ENCODE data around the gene DUSP23.
A peak's percentile ranks its signal among the peaks of the same experiment; 100 is the strongest.

Gene DUSP23

DNA sequence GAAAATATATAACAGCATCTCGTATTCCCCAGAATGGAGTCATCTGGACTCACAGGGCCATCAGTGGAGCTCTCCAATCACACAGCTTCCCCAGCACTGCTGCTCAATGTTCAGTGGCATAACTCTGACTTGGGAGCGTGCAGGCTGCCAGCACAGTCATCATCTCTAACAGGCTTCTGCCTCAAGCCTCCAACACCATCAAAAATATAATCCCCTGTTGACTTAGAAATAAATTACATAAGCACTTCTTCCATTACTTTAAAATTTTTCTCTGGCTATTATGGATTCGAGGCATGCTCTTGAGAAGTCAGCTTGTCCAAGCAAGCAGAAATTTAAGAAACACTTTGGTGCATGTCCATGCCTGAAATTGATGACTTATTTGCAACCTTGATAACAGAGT lies 6.2 kb downstream of the DUSP23 start:
- no peak for DNase-seq

DNA sequence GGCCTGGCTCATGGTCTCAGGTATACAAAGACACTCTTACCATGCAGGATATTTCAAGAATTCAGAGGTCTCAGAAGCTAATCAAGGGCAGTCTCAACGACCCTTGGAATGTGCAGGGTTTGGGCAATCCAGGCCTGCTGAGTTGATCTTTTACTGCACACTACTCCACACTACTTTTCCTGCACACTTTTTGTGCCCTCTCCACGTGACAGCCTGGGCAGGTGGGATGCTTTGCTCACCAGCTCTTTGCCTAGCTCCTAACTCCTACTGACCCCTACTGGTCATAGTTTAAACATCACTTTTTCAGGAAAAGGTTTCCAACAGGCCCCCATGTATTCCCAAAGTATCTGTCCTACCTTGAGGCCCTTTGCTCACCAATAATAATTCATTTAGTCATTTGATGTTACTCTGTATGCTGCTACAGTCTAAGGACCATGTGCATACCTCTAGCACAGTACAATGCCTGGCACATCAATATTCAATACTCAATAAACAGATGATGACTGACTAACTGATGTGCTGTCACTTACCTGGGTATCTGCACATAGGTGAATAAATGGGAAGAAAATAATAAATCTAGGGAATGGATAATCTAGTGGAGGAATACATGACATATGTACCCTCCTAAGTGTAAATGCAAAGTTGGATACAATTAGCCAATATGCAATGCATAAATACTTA lies 9.6 kb downstream of the DUSP23 start:
- no peak for DNase-seq

DNA sequence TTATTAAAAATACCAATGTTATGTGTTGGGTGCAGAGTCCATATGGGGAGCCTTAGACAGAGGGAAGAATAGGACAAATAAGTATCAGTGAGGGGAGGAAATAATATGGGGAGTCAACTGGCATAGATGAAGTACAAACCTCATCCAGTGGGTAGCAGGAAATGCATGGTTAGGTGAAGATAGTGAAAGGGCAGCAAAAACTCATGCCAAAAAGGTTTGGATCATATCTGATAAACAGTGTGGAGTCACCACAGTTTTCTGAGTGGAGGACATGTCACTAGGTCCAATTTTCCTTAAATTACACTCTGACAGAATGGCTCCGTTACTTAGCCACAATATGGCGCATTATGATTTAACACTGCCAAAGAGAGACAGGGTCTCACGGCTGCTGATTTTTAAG lies 10.3 kb downstream of the DUSP23 start:
- DNase-seq, result no peak

DNA sequence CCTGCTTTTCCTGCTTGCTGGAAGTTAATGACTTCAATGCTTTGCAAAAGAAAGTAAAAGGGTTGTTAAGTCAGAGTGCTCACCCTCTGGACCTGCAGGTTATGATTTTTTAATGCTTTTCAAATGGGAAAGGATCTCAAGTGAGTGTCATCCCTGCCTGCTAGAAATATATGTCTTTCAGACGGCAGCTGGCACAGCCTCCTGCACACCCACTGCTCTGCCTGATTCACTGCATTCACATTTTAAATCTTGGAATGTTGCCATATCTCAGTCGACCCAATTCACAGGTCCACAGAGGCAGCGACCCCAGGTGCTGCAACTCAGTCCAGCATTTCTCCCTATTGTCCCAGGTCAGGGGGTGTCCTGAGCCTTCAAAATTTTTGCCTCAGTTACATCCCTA lies 10.7 kb downstream of the DUSP23 start:
- no peak for DNase-seq

DNA sequence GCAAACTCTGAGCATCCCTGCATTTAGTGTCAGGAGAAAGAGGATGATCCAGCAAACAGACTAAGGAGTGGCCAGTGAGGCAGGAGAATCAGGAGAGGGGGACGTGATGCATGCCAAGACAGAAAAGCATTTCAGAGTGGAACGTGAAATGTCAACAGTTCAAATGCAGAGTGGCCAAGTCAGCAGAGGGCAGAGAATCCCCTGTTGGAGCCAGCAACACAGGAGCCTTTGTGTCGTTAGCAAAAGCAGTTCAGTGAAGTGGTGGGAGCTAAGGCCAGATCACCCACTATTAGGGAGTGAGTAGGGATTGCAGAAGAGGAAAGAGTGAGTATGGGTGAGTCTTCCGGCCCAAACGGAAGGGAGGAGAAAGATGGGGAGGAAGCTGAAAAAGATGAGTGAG lies 14.8 kb downstream of the DUSP23 start:
- no peak for DNase-seq

DNA sequence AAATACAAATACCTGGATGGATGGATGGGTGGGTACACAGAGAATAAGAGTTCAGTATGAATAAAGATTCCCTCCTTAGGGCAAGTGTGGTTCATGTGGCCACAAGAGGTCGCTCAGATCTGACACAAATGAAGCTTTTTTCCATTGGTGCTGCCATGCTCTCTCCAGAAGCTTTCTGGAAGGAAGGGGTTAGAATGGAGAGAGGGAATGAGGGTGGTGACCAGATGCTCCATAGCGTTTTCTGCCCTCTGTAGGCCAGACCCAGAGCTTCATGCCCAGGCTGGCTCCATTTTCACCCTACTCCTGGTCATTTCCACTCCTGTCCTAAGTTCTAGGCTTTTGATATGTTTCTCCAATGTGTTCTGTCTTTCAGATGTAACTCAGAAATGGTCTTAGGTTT lies 18.1 kb downstream of the DUSP23 start:
- DNase-seq, result peak; percentile 82

DNA sequence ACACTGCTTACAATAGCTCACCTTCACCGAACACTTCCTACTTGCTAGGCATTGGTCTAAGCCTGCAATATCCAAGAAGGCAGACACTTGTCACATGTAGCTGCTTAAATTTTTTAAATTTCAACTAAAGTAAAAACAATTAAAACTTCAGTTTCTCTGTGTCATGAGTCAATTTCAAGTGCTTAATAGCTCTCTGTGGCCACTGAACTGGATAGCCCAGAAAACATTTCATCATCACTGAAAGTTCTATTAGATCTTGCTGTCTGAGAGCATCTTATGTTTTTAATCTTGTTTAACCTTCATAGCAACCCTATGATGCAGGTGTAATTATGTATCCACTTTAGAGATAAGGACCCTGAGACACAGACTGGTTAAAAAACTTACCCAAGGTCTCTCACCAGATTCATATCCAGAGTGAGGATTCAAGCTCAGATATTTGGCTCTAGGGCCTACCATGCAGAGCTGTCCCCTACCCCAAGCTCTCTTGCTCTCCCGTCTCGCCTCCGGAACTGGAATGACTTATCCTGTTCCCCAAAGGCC lies 18.8 kb downstream of the DUSP23 start:
- no peak for DNase-seq

DNA sequence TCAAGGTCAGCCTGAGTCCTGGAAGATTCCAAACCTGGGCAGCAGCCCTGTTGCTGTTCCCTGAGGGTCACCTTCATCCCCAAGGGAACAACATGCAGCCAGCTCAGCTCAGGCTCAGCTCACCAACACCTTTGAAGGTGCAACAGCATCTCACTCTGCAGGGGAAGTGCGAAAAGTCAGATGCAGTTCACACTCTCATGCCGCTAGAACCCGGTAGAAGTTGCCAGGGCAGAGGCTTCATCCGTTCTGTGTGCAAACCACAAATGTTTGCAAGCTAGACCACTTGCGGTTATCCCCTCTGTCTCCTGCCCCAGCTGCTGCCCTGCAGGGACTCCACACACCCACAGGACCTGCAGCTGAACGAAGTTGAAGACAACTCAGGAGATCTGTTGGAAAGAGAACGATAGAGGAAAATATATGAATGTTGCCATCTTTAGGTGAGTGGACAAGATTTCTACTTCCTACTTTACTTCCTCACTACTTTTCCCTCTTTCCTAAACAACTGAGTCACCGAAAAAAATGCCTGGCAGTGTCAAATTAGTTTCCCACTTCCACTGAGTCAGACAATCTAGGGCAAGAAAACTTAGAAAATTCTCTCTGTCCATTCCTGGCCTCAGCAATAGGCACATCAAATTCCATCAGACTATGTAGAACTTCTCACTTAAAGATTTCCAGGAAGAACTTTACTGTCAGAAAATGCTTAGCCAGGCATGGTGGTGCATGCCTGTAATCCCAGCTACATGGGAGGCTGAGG lies 19.6 kb downstream of the DUSP23 start:
- no peak for DNase-seq

DNA sequence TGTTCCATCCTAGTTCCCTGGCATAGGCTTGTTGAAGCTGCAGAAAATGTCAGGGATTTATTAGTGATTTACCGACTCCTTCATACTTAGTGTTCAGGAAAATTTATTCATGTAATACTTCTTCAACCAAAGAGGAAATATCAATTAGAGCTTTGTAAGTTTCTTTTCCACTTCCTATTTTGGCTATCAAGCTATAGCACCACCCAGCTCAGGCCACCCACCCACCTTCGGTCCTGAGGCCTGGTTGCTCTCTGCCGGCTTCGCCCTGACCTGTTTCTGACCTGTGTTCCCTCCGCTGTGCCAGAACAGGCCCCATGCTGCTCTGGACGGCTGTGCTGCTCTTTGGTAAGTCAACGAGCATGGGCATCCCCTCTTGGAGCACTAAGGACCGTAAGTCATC lies 21.3 kb downstream of the DUSP23 start, which contains the start of gene FCRL6:
FCRL6 (plus strand) TSS at position 250 of the 400 bp plus-strand sequence; CDS start at position 315, 65 bp downstream.
- no peak for DNase-seq

DNA sequence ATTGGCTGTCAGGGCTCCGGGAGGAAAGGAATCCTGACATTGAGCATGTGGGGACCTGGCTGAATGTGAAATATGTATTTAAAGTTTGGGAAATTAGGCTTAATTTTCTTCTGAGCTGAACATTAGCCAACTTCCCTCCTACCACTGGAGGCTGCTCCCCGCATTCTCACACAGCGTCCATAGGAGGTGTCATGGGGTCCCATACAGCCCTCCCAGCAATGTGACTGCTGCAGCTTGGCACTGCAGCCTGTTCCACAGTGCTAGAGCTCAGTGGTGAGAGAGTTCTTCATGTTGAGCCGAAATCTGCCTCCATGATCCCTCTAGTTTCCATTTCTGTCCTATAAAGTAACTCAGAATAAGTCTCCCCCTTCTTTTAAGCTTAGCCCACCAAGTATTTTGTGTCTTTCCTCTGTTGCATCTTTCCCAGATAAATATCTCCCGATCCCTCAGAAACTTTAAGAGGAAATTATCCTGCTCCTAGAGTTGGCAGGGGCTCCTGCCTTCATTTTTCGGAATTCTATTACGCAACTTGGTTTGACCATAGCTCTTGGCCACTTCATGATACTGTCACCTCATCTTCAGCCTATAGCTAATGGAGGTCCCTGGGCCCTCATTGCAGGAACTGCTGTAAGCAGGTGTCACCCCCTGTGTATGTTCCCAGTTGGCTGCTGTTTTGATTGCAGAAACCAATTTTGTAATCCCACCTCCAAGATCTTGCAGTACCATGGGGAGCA lies 23.4 kb downstream of the DUSP23 start:
- no peak for DNase-seq

DNA sequence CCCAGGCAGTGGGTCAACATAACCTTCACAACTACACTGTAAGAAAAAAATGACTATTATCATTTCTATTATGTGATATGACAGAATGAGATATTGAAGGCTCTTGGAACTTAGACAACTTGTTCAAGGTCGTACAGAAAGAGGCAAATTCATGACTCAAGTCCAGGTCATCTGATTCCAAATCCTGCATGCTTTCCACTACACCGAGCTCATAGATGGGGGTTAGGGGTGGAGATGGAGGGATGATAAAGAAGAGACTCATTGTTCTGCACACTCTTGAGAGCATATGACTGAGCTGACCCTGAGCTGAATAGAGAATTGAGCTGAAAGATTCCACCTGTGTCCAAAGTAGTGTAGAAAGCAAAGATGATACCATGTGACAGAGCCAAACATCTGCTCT lies 24.2 kb downstream of the DUSP23 start:
- DNase-seq, result no peak

DNA sequence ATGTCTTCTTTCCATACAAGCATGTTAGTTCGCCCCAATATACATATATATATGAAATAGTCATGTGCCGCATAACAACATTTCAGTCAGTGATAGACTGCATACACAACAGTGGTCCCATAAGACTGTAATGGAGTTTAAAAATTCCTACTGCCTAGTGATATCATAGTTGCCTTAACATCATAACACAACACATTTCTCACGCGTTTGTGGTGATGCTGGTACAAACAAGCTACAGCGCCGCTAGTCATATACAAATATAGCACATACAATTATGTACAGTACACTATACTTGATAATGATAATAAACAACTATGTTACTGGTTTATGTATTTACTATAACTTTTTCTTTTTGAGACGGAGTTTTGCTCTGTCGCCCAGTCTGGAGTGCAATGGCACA lies 35.2 kb downstream of the DUSP23 start:
- DNase-seq, result no peak

DNA sequence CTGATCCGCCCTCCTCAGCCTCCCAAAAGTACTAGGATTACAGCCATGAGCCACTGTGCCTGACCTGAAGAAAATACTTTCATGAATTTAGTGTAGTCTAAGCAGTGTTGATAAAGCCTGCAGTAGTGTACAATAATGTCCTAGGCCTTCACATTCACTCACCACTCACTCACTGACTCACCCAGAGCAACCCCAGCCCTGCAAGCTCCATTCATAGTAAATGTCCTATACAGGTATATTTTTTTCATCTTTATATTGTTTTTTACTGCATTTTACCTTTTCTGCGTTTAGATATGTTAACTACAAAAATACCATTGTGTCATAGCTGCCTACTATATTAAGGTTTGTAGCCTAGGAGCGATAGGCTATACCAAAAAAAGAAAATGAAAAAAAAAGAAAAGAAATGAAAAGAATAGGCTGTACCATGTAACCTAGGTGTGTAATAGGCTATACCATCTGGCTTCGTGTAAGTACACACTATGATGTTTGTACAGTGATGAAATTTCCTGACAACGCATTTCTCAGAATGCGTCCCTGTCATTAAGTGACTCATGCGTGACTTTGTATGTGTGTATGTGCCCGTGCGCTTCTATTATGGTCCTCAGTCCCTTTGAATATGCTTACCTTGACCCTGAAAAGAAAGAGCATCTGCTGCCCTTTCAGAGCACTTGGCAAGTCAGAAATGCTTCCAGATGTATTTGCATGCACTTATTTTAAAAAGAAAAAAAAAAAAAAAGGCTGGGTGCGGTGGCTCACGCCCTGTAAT lies 36.7 kb downstream of the DUSP23 start:
- peak; percentile 91 for DNase-seq

DNA sequence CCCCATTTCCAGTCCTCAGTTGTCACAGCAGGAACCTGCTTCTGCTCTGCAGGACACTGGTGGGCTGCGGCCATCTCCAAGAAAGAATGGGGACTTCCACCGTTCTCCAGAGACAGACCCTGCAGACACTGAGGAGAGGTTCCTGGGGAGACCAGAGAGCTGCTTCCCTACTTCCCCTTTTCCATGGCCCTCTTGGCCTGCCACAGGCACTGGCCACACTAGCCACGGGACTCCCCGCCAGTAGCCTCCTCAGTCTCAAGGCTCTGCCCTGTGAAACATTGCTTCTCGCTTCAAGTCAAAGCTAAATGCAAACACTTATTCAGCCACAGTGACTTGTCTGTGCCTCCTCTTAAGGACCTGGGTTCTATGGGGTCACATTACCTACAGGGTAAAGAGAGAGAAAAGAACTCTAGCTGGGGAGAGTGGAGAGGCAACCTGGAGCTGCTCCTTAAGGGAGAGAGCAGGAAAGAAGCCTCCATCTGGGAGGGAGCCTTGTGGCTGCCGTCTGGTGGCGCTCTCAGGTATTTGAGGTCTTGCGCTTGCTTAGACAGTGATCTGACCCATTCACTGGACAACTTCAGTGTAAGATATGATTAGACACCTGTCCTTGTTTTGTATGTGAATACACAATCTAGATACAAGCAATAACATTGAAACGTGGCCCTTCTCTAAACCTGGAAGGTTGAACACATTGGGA lies 40.6 kb downstream of the DUSP23 start:
- no peak for DNase-seq

DNA sequence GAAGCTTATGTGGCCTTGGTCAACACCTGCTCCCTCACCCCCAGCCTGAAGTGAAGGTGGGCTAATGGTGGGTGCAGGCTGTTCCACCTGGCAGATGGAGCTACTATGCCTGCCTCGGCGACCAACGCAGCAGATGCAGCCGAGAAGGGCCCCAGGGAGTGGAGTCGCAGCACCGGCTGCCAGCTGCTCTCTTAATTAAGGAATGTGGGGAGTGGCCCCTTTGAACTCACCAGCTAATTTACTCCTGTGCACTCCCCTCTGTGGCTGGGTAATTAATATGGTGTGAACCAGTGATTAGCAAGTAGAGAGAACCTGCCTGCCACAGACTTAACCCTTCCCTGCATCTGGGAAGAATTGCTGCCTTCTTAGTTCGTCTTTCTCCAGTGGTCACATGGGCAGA lies 42.6 kb downstream of the DUSP23 start:
- DNase-seq, result no peak

DNA sequence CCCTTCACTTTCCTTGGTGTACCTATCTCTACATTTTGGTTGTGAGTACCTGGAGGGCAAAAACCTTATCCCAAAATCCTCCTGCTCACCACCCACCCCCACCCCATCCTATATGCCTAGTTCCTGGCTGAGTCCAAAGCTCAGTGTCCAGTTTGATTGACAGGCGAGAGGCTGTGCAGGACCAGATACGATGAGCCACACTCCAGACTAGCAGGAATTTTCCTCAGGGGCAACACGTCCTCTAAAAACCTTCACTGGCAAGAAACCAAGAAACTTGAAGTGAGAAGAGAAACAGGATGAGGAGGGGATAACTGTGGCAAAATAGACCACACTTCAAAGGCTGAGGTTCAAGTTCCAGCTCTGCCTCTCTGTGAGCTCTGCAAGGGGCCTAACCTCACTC lies 44.8 kb downstream of the DUSP23 start:
- no peak for DNase-seq

DNA sequence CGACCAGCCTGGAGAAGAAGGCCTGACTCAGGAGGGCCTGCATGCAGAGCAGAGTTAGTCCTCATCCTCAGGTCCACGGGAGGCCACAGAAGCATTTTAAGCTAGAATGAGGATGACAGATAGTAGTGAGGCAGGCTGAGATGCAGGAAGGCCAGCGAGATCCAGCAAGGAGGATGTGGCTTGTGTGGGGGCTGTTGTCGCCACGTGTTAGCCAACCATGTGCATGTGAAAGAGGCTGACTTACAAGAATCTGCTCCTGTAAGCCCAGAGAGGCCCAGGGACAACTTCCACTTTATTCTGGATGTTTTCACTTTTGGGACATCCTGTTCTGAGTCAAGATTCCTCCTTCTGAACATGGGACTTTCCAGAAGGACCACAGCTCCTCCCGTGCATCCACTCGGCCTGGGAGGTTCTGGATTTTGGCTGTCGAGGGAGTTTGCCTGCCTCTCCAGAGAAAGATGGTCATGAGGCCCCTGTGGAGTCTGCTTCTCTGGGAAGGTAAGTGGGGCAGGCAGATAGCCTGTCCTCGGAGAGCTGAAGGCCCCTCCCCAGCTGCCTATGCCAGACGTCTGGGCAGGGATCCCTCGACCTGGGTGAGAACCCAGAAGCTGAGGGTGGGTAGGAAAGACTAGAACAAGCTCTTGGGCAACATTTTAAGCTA lies 45.8 kb downstream of the DUSP23 start, which contains the start of gene SLAMF8:
SLAMF8 (plus strand) TSS at position 433 of the 661 bp plus-strand sequence; CDS start at position 459, 26 bp downstream.
- DNase-seq, result no peak

DNA sequence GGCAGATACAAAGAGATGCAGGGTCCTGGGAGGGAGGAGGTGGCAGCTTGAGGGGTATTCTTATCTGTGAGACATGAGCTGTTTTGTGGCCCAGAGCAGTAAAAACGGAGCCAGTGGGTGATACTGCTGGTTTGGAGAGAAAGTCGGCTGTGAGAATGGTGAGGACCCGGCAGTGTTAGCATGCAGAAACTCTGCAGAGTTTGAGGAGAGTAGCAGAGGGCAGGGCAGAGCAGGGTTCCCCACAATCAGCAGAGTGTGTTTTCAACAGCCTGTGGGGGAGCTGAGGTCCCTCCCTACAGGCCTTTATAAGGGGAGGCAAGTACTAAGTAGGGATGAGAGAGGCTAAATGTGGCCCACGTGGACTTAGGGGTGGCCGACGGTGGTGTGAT lies 46.3 kb downstream of the DUSP23 start:
- no peak for DNase-seq

DNA sequence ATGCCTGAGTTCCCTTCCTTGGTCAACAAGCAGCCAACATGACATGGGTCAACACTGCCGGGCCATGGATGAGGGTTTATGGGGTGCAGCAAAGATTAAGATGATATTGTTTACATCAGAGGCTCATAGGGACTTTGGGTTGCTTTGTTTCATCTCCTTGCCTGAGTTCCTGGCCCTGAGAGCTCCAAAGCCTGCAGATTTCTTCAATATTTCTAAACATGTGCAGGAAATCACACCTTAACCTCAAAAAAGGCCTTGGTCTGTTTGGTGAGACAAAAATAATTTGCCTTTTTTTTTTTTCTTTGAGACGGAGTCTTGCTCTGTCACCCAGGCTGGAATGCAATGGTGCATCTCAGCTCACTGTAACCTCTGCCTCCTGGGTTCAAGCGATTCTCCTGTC lies 46.8 kb downstream of the DUSP23 start:
- DNase-seq, result no peak

DNA sequence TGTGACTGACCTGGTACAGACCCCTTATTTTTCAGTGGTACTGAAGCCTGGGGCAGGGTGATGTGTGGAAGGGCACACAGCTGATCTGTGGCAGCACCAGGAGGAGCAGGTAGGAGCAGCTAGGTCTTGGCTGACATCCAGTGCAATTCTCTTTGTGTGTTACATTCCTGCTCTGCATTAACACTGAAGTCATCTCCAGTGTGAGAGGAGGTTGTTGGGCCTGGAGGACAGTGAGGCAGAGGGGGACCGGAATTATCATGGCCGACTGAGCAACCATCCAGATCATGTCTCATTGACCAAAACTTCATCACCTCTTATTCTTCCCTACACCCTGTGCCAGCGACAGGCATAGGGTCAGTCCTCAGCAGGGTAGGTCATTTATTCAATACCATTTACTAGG lies 47.4 kb downstream of the DUSP23 start:
- DNase-seq, result no peak

DNA sequence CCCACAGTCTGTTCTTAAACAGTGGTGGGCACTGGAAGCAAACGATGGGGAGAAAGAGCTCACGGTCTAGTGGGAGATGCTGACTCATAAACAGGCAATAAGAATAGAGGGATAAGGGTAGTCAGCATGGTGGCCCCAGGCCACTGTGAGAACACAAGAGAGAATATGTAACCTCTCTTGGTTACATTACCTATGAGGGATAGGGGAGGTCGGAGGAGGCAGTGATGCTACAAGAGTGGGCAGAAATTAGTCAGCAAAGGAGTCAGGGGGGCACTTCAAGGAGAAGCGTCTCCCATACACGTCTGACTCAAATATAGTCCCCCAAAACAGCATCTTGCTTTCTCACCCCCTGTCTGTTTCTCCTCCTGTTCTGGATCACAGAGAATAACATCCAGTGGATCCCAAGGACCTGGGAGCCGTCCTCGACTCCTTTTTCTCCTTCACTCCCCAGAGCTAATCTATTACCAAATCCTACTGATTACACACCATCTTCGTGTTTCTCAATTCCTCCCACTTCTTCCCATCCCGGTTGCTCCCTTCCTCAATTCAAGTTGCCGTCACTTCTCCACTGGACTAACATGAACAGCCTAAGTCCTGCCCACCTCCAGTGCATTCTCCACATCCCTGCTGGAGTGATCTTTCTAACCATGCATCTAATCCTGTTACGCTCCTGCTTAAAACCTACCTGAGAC lies 48.0 kb downstream of the DUSP23 start:
- DNase-seq, result no peak

All from NCI-H510A (cell line).